HG03280 (cell line): ENCODE measurements around the gene TNFSF15.
A peak's percentile ranks its signal among the peaks of the same experiment; 100 is the strongest.

Experiments used
- ATAC-seq: cut with Tn5 transposase; IDR thresholded peaks from one replicate; pipeline ENCODE4 v1.9.1; 2021; ENCODE audit warnings: mild to moderate bottlenecking, moderate library complexity; ENCODE audit not compliant: unreplicated experiment

The TNFSF15 gene

GRCh38 chr9:114825126-114825795 is 19.4 kb upstream of the TNFSF15 start:
- ATAC-seq, result no peak

GRCh38 chr9:114824110-114824509 is 18.3 kb upstream of the TNFSF15 start:
- no peak for ATAC-seq

- no peak for ATAC-seq
Observed at GRCh38 chr9:114823441-114823840, 17.6 kb upstream of the TNFSF15 start.

DNA sequence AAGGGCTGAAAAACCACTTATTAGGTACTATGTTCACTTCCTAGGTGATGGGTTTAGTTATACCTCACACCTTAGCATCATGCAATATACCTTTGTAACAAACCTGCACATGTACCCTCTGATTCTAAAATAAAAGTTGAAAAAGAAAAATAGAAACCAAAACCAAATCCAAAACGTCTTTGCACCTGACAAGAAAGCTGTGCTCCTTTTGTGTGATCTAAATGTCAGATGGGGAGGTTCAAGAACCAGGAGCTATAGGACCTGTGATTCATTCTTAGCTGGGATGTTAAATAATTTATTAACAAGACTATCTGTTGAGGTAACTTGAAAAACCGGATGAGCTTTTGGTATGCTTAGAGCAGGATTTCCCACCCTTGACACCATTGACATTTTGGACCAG is 16.9 kb upstream of the TNFSF15 start:
- ATAC-seq, result no peak

DNA sequence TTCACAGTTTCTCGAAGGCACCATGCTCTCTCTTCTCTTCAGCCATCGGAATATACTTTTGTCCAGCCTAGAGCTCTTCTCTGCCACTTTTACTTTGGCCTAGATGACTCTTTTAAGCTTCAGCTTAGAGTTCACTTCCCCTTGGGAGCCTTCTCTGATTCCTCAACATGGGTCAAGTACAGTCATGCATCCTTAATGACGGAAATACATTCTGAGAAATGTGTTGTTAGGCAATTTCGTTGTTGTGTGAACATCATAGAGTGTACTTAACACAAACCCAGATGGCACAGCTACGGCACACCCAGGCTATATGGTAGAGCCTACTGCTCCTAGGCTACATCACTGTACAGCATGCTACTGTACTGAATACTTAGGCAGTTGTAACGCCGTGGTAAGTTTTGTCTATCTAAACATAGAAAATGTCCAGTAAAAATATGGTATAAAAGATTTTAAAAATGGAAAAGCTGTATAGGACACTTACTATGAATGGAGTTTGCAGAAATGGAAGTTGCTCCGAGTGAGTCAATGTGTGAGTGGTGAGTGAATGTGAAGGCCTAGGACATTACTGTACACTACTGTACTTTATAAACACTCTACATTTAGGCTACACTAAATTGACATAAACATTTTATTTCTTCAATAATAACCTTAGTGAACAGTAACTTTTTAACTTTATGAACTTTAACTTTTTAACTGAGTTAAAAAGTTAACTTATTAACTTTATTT is 15.1 kb upstream of the TNFSF15 start:
- no peak for ATAC-seq

GRCh38 chr9:114818178-114818577 is 12.3 kb upstream of the TNFSF15 start:
- ATAC-seq, result no peak

- ATAC-seq, result no peak
Observed at GRCh38 chr9:114813717-114814418, 8.0 kb upstream of the TNFSF15 start.

DNA sequence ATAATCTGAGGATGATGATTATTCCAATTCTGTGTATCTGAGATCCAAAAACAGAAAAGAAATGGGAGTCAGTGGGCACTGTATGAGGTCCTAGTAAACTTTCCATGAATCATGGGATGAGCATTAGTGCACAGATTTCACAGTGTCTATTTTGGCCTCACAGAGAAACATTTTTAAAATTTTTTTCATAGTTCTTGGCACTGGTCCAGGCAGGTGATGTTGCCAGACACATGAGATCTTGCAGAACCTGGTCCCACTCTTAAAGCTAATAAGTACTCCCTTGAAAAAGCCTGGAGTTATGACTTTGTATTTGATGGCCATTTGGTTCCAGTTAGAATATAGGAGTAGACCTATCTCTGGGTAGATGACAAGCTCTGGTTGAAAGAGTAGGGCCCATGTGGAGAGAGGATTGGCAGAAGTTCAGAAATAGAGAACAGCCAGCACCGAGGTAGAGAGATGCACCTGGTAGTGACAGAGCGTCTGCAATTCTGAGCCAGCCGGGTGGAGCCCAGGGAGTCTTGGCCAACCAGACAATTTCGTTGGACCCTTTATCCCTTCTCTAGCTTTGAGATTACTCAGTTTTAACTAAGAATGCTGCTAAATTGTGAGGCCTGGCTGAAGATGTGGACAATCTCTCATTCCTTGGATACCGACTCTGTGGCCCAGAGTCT is 6.3 kb upstream of the TNFSF15 start:
- ATAC-seq, result no peak

DNA sequence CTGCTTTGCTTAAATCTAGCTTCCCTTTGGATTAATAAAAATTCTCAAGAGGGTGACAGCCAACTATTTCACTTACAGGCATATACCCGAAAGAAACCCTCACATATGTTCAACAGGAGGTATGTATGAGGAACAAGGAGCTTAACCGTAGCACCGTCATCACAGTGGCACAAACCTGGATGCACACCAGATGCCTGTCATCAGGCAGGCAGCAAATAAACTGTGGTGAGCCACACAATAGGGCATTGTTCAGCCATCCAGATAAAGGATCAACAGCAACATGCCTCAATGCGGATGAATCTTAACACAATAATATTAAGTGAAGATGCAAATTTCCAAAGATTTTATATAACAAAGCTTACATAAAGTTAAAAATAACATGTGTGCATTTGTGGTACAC is 5.5 kb upstream of the TNFSF15 start:
- no peak for ATAC-seq

GRCh38 chr9:114810614-114811013 is 4.8 kb upstream of the TNFSF15 start:
- ATAC-seq, result no peak

DNA sequence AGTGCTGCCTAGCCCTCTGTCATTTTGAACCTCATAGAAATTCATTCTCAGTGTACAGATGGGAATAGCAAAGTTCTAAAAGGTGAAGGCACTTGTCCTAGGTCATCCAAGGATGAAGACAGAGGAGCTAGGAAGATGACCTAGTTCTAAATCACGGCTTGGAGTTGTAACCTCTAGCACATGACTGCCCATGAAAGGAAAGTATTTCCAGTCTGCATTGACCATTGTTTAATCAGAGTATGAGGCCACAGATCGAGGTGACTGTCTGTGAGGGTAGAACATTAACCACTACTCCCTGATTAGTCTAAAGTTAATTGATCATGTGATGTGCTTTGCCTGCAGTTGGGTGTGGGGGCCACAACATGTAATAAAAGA is 674 bp upstream of the TNFSF15 start:
- ATAC-seq, result peak; percentile 12

- no peak for ATAC-seq
Observed at GRCh38 chr9:114804505-114804904, 1.3 kb downstream of the TNFSF15 start.

- ATAC-seq, result no peak
Observed at GRCh38 chr9:114803479-114804265, 2.2 kb downstream of the TNFSF15 start.

- no peak for ATAC-seq
Observed at GRCh38 chr9:114799925-114800324, 5.9 kb downstream of the TNFSF15 start.

GRCh38 chr9:114799441-114799840 is 6.4 kb downstream of the TNFSF15 start:
- ATAC-seq, result no peak

- ATAC-seq, result no peak
Observed at GRCh38 chr9:114798780-114799427, 6.9 kb downstream of the TNFSF15 start.

DNA sequence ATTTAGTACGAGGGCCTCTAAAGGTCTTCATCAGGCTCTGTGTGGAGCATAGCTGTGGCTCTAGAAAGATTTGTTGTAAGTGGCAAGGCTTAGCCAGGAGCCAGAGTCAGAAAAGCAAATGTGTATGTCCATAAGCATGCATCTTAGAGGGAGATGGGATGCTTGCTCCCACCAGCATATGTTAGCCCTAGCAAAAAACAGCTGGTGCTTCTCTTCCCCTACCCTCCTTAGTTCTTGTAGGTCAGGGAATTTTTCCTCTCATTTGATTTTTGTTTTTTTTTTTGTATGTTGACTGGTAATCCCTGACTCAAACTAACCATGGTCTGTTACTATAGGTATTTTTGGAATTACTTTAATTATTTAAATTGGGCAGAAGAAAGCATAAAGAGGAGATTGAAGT is 7.7 kb downstream of the TNFSF15 start:
- no peak for ATAC-seq

DNA sequence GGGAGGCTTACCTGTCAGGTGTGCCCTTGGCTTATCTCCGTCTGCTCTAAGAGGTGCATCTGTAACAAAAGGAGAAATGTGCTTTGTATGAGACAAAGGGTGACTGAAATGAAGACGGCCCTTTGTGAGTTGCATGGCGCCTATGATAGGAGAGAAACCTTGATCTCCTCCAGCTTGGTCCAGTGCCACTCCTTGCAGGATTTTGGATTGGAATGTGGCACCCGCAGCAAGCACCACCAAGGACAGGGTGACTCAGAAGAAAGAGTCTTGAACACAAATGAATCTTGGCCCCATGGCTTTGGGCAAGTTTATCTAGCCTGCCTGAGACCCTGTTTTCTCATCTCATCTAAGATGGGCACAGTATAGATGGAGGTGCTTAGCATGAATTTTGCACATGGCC is 13.4 kb downstream of the TNFSF15 start:
- no peak for ATAC-seq

DNA sequence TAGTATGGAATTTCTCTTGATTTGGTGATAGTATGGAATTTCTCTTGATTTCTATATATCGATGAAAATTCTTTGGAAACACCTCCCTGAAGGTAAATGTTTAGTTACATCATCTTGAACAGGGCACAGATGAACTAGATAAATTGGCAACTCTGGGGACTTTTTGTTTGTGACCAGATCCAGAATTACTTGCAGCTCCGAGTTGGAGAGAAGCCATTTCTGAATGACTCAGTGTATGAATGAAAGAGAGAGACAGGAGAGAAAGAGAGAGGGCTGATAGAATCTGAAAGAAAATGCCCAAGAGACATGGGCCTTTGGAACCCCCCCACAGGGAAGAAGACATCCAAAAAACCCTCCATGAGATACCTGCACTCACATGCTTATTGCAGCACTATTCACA is 14.1 kb downstream of the TNFSF15 start:
- no peak for ATAC-seq

- no peak for ATAC-seq
Observed at GRCh38 chr9:114791312-114791711, 14.5 kb downstream of the TNFSF15 start.
